Adrenal gland (tissue), 12 donors: ENCODE measurements around the gene GK. TPM values are rescaled to one million over a fixed set of nuclear protein-coding genes. Genes with fewer than 3 reads are reported as not detected.
"Not testable (repeated sequence)": the region's sequence is repeated elsewhere in the genome, so short reads cannot be mapped to it uniquely, and the experiment has no call there.

Experiments
- DNase-seq, 7 donors: peaks; one replicate each; pipeline ENCODE4 v3.0.0-alpha.2; 2019 to 2020
- H3K27ac ChIP-seq, 5 donors: fragments of 200-600 bp; sonication (generic) in 4 of 5; 1 replicate in 3 of 5; 2 replicates in 2 of 5; pipeline versions ENCODE4 v1.5.1 to v1.8.0; 2016 to 2020; ENCODE audit warnings: mild to moderate bottlenecking in 1 of 5
- H3K27me3 ChIP-seq: fragments of 200-600 bp; 2 replicates; pipeline ENCODE4 v1.8.0; 2021
- H3K36me3 ChIP-seq, 2 donors: fragments of 200-600 bp; replicated peaks in 1 of 2; 1 replicate in 1 of 2; 2 replicates in 1 of 2; pipeline versions ENCODE4 v1.5.1 to v1.8.0; 2018 to 2022
- H3K4me1 ChIP-seq, 2 donors: fragments of 200-600 bp; replicated peaks in 1 of 2; 1 replicate in 1 of 2; 2 replicates in 1 of 2; pipeline versions ENCODE4 v1.5.1 to v1.8.0; 2018 to 2021
- H3K4me3 ChIP-seq, 4 donors: fragments of 200-600 bp; sonication (generic) in 3 of 4; one replicate each; pipeline ENCODE4 v1.5.1; 2016 to 2018
- H3K9me3 ChIP-seq, 3 donors: fragments of 200-600 bp; sonication (generic) in 1 of 3; replicated peaks in 1 of 3; 1 replicate in 2 of 3; 2 replicates in 1 of 3; pipeline versions ENCODE4 v1.5.1 to v1.8.0; 2016 to 2021
- POLR2A ChIP-seq, 2 donors: fragments of 450-650 bp; IDR thresholded peaks; one replicate each; pipeline ENCODE4 v1.6.1; 2017; ENCODE audit warnings: antibody characterized with exemption in 2 of 2, mild to moderate bottlenecking in 2 of 2, moderate library complexity in 1 of 2
- WGBS, 4 donors: extraction: QIAGEN DNeasy Blood & Tissue Kit in 2 of 4; methylation state at CpG; one replicate each; pipeline versions ENCODE4 v1.1.5 to v1.1.7; 2013 to 2017; 5-methylcytosine and 5-hydroxymethylcytosine counted together
- intact Hi-C, 2 donors: fragments of 100-400 bp; cut with DNase I; formaldehyde crosslinking; loops; one replicate each; pipeline versions ENCODE4 v1.14.1 to v1.15.0; 2022 to 2023
- polyA plus RNA-seq, 3 donors: library from polyadenylated mRNA; stranded (reverse); fragments of 200-250 nt in 2 of 3; fragments of 350-450 nt in 1 of 3; fragmentation: Illumina TruSeq in 1 of 3; extraction: RNeasy Lipid Tissue Mini Kit (QIAGEN cat#74804) in 1 of 3; gene quantifications; one replicate each; pipeline ENCODE4 v1.2.3, GENCODE V29; 2013 to 2014
- total RNA-seq, 9 donors: library from RNA; depleted of rRNA in 4 of 9; stranded (reverse); fragments of >200 nt in 4 of 9; fragments of 120-200 nt in 1 of 9; fragmentation: NEBNext Ultra II Directional in 1 of 9; extraction: Animal tissue kit (Norgen Biotek cat#: 25700) in 1 of 9; gene quantifications; one replicate each; pipeline versions ENCODE4 v1.1.0 to v1.2.4, GENCODE V29; 2013 to 2023
- TF ChIP-seq, protein P1 (sequence below), 6 experiments: fragments of 450-650 bp in 4 of 6; fragments of 200-600 bp in 2 of 6; sonication (generic) in 1 of 6; IDR thresholded peaks; 1 replicate in 5 of 6; 2 replicates in 1 of 6; pipeline versions ENCODE4 v1.5.1 to v1.8.0; 2016 to 2021; ENCODE audit warnings: antibody characterized with exemption in 6 of 6, mild to moderate bottlenecking in 2 of 6, moderate library complexity in 1 of 6
- donor health status: healthy with polysubstance abuse.
- donor health status: Bipolar disorder and iron deficiency.
- donor health status: DM: yes; HTN: yes; CAD: no.
- donor health status: DM: no; HTN: no; CAD: no.
- donor health status: DM: no; HTN: no; CAD: no.
- donor health status: DM: yes; HTN: yes; CAD: no.

GK gene
- total and polyA plus RNA-seq, 12 donors: 6.1 to 169 (median 10.1) TPM

DNA sequence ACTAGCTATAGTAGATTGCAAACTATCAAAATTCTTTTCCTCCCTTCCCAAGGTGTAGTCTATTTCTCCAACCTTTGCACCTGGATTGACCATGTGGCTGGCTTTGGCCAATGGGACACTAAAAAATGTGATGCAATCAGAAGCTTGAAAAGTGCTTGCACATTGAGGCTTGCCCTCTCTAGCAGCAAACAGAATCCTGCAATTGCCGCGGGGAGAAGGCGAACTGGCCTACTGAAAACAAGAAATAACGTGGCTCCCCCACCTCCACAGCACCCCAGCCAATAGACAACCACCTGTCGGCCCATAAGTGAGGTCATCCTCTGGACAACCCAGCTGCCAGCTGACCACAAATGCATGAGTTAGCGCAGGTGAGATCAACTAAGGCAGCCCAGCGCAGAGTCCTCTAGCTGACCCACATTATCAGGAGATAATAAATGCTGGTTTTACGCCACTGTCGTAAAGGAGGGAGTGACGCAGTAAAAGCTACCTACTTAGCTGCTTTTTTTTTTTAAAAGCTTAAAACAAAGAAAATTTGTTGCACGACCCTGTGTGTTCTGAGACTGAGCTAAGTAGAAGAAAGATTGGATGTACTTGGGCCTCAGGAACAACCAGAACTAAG is 95.2 kb downstream of the GK start:
- Histone ChIP-seq H3K4me1 (no peaks in the 10 kb centered on the region), H3K36me3 (no peaks in the 10 kb centered on the region), H3K4me3 (no peak overlapping the region), H3K9me3 (no peaks in the 10 kb centered on the region), H3K27me3 (peaks cover 12% of the 10 kb centered on the region), H3K27ac (no peak overlapping the region)
- no peak for DNase-seq
- intact Hi-C loops: no loop called here
- no peak for TF ChIP-seq POLR2A (IDR thresholded peaks at IDR 0.05)
- TF ChIP-seq, protein P1, sequence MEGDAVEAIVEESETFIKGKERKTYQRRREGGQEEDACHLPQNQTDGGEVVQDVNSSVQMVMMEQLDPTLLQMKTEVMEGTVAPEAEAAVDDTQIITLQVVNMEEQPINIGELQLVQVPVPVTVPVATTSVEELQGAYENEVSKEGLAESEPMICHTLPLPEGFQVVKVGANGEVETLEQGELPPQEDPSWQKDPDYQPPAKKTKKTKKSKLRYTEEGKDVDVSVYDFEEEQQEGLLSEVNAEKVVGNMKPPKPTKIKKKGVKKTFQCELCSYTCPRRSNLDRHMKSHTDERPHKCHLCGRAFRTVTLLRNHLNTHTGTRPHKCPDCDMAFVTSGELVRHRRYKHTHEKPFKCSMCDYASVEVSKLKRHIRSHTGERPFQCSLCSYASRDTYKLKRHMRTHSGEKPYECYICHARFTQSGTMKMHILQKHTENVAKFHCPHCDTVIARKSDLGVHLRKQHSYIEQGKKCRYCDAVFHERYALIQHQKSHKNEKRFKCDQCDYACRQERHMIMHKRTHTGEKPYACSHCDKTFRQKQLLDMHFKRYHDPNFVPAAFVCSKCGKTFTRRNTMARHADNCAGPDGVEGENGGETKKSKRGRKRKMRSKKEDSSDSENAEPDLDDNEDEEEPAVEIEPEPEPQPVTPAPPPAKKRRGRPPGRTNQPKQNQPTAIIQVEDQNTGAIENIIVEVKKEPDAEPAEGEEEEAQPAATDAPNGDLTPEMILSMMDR (IDR thresholded peaks at IDR 0.05): no peak
- 79 to 87% (median 82%) methylated on average over 10 to 11 of the region's 11 CpGs for WGBS, 4 donors

DNA sequence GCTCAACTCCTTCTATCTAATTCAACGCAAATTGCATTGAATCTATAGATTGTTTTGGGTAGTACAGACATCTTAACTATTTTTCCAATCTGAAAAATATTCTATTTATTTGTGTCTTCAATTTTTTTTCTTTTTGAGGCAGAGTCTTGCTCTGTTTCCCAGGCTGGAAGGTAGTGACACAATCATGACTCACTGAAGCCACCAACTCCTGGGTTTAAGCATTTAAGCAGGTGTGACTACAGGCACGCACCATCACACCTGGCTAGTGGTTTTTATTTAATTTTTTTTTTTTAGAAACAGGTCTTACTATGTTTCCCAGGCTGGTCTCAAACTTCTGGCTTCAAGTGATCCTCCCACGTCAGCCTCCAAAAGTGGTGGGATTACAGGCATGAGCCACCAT is 98.3 kb downstream of the GK start:
- WGBS, 4 donors: 76 to 86% (median 79%) methylated on average over 3 of the region's 3 CpGs
- intact Hi-C loops: no loop called here
- Histone ChIP-seq H3K4me3 (no peak overlapping the region), H3K27ac (no peak overlapping the region), H3K36me3 (no peaks in the 10 kb centered on the region), H3K27me3 (peaks cover 12% of the 10 kb centered on the region), H3K4me1 (no peaks in the 10 kb centered on the region), H3K9me3 (no peaks in the 10 kb centered on the region)
- no peak for DNase-seq
- TF ChIP-seq POLR2A (IDR thresholded peaks at IDR 0.05): no peak
- TF ChIP-seq, protein P1 (IDR thresholded peaks at IDR 0.05): no peak

DNA sequence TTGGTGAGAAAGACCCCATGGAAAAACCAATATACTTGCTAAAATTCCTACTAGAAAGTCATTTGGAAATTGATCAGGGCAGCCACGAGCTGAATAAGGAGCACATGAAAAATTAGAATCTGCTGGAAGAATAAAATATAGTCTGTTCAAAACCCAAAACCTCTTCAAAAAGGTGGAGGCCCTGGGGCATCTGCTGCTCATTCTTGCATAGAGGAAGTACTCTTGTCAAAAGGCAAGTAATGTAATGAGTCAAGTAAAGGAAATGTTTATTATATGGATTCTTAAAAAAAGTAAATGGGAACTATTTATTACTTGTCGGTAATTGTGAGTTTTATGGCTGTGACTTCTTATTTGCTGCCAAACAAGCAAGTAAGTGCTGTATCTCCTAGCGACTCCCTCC is 109.5 kb downstream of the GK start:
- 55 to 70% (median 63%) methylated on average over 3 of the region's 3 CpGs for WGBS, 4 donors
- Histone ChIP-seq H3K36me3 (no peaks in the 10 kb centered on the region), H3K27me3 (no peaks in the 10 kb centered on the region), H3K4me1 (no peaks in the 10 kb centered on the region), H3K27ac (no peak overlapping the region), H3K4me3 (no peak overlapping the region), H3K9me3 (no peaks in the 10 kb centered on the region)
- no peak for DNase-seq
- intact Hi-C loops: no loop called here
- TF ChIP-seq, protein P1 (IDR thresholded peaks at IDR 0.05): no peak
- no peak for TF ChIP-seq POLR2A (IDR thresholded peaks at IDR 0.05)

DNA sequence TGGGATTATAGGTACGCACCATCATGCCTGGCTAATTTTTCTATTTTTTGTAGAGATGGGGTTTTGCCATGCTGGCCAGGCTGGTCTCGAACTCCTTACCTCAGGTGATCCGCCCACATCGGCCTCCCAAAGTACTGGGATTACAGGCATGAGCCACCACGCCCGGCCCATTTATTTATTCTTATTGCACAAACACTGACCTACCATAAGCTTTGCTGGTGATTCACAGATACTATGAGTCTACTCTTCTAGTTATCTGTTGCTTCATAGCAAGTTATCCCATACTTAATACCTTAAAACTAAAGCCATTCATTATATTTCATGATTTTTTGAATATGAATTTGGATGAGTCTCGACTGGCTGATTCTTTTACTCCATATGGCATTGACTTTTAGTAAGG is 120.5 kb downstream of the GK start:
- intact Hi-C loops, H3K4me1 ChIP-seq, DNase-seq, H3K27ac ChIP-seq, H3K4me3 ChIP-seq, H3K9me3 ChIP-seq, H3K36me3 ChIP-seq, H3K27me3 ChIP-seq: not testable (repeated sequence)
- WGBS, 4 donors: 82 to 88% (median 85%) methylated on average over 7 of the region's 7 CpGs

DNA sequence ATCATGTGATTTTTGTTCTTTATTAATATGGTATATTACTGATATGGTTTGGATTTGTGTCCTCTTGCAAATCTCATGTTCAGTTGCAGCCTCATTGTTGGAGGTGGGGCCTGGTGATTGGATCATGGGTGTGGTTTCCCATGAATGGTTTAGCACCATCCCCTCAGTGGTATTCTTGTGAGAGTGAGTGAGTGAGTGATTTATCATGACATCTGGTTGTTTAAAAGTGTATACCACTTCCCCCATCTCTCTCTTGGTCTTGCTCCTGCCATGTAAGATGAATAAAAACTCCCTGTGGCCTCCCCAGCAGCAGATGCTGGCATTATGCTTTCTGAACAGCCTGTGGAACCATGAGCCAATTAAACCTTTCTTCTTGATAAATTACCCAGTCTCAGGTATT is 124.4 kb downstream of the GK start:
- no peak overlapping the region for H3K27ac ChIP-seq
- no peaks in the 10 kb centered on the region for H3K9me3 ChIP-seq
- H3K4me3 ChIP-seq: no peak overlapping the region
- TF ChIP-seq, protein P1 (IDR thresholded peaks at IDR 0.05): no peak
- no peak for TF ChIP-seq POLR2A (IDR thresholded peaks at IDR 0.05)
- intact Hi-C loops: no loop called here
- no peaks in the 10 kb centered on the region for H3K36me3 ChIP-seq
- no peaks in the 10 kb centered on the region for H3K4me1 ChIP-seq
- H3K27me3 ChIP-seq: peaks cover 14% of the 10 kb centered on the region
- DNase-seq: no peak
